GM18858 (cell line): ENCODE data around the gene IL10RA.
A peak's percentile ranks its signal among the peaks of the same experiment; 100 is the strongest.
"Not testable (repeated sequence)": the region's sequence is repeated elsewhere in the genome, so short reads cannot be mapped to it uniquely, and the experiment has no call there.

Experiments used
- ATAC-seq: cut with Tn5 transposase; IDR thresholded peaks from one replicate; pipeline ENCODE4 v1.9.1; 2021; ENCODE audit not compliant: unreplicated experiment

IL10RA gene

GRCh38 chr11:117985953-117986887 lies at the start of gene IL10RA:
IL10RA (plus strand) TSS chr11:117986394; CDS start chr11:117986468, 74 bp downstream.
- ATAC-seq: peak; percentile 65

GRCh38 chr11:117936973-117937372 lies 49.2 kb upstream of the IL10RA start:
- ATAC-seq: no peak

- ATAC-seq: no peak
These were observed 45.5 kb upstream of the IL10RA start for GRCh38 chr11:117940736-117941135.

- no peak for ATAC-seq
These were observed 45.0 kb upstream of the IL10RA start for GRCh38 chr11:117941163-117941707.

GRCh38 chr11:117941976-117942654 lies 44.1 kb upstream of the IL10RA start:
- no peak for ATAC-seq

GRCh38 chr11:117944554-117944953 lies 41.6 kb upstream of the IL10RA start:
- no peak for ATAC-seq

GRCh38 chr11:117945047-117945810 lies 41.0 kb upstream of the IL10RA start:
- ATAC-seq: no peak

GRCh38 chr11:117946156-117946841 lies 39.9 kb upstream of the IL10RA start:
- ATAC-seq: no peak

GRCh38 chr11:117946842-117947526 lies 39.2 kb upstream of the IL10RA start:
- no peak for ATAC-seq

GRCh38 chr11:117947751-117948150 lies 38.4 kb upstream of the IL10RA start:
- ATAC-seq: not testable (repeated sequence)

GRCh38 chr11:117948466-117948865 lies 37.7 kb upstream of the IL10RA start:
- ATAC-seq: not testable (repeated sequence)

- ATAC-seq: no peak
These were observed 37.1 kb upstream of the IL10RA start for GRCh38 chr11:117949062-117949461.

GRCh38 chr11:117950301-117950700 lies 35.9 kb upstream of the IL10RA start:
- no peak for ATAC-seq

GRCh38 chr11:117950993-117951961 lies 34.9 kb upstream of the IL10RA start:
- no peak for ATAC-seq

GRCh38 chr11:117953024-117953671 lies 33.0 kb upstream of the IL10RA start:
- no peak for ATAC-seq

GRCh38 chr11:117958949-117959348 lies 27.2 kb upstream of the IL10RA start:
- ATAC-seq: no peak

- no peak for ATAC-seq
These were observed 26.6 kb upstream of the IL10RA start for GRCh38 chr11:117959438-117960149.

- ATAC-seq: no peak
These were observed 25.8 kb upstream of the IL10RA start for GRCh38 chr11:117960406-117960805.
